Transverse colon (tissue), 4 donors: ENCODE data around the gene ADGB.

ENCODE experiments used
- EP300 ChIP-seq: sonication (generic); formaldehyde crosslinking; IDR thresholded peaks from one replicate; pipeline ENCODE4 v1.6.1; 2017; ENCODE audit warnings: antibody characterized with exemption, low read depth
- POLR2A ChIP-seq: fragments of 450-650 bp; IDR thresholded peaks from one replicate; pipeline ENCODE4 v1.6.1; 2016; ENCODE audit warnings: antibody characterized with exemption, mild to moderate bottlenecking, moderate library complexity
- POLR2AphosphoS5 ChIP-seq, 3 donors: sonication (generic); formaldehyde crosslinking; IDR thresholded peaks; one replicate each; pipeline ENCODE4 v1.6.1; 2016; ENCODE audit warnings: antibody characterized with exemption in 3 of 3
- TF ChIP-seq, protein P1 (sequence below), 5 experiments: fragments of 200-600 bp in 3 of 5; fragments of 450-650 bp in 2 of 5; sonication (generic) in 3 of 5; IDR thresholded peaks; 1 replicate in 2 of 5; 2 replicates in 3 of 5; pipeline ENCODE4 v1.5.1; 2016 to 2017; ENCODE audit warnings: antibody characterized with exemption in 5 of 5, inconsistent platforms in 3 of 5, mild to moderate bottlenecking in 2 of 5, moderate library complexity in 1 of 5

DNA sequence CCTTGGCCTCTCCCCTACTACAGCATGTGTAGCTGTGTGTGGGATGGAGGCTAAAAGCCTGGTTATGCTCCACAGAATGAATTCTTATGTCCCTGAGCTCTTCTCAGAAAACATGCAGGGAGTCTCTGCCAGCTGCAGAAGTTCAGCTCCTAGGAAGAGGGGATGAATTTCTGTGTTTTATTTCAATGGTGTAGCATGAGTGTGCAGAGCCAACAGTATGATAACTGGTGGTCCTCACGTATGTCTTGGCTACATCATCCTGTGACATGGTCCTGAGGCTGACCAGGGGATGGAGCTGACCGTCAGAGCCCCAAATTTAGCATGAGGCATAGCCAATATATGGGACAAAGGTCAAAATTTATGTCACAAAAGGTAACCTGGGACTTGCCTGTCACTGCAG lies 266.1 kb downstream of the ADGB start:
- TF ChIP-seq, protein P1, sequence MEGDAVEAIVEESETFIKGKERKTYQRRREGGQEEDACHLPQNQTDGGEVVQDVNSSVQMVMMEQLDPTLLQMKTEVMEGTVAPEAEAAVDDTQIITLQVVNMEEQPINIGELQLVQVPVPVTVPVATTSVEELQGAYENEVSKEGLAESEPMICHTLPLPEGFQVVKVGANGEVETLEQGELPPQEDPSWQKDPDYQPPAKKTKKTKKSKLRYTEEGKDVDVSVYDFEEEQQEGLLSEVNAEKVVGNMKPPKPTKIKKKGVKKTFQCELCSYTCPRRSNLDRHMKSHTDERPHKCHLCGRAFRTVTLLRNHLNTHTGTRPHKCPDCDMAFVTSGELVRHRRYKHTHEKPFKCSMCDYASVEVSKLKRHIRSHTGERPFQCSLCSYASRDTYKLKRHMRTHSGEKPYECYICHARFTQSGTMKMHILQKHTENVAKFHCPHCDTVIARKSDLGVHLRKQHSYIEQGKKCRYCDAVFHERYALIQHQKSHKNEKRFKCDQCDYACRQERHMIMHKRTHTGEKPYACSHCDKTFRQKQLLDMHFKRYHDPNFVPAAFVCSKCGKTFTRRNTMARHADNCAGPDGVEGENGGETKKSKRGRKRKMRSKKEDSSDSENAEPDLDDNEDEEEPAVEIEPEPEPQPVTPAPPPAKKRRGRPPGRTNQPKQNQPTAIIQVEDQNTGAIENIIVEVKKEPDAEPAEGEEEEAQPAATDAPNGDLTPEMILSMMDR (IDR thresholded peaks at IDR 0.05): no peak
- TF ChIP-seq POLR2A (no peak), EP300 (no peak), POLR2AphosphoS5 (IDR thresholded peaks at IDR 0.05) (no peak)
